H1 (cell line): Measurements from ENCODE around the gene PREX1. TPM values are rescaled to one million over a fixed set of nuclear protein-coding genes. Genes with fewer than 3 reads are reported as not detected.

Source experiments
- CTCF ChIA-PET: fragments of 300-600 bp; sonication (Branson Sonifier 250); formaldehyde crosslinking; loops from one replicate; lab custom pipeline; 2021; ENCODE audit not compliant: partially characterized antibody; lab: Charles Lee
- POLR2A ChIA-PET: fragments of 300-600 bp; sonication (Branson Sonifier 250); formaldehyde crosslinking; loops from one replicate; lab custom pipeline; 2021; ENCODE audit warnings: inconsistent platforms; ENCODE audit not compliant: partially characterized antibody; lab: Charles Lee
- DNase-seq, 2 experiments: peaks; one replicate each; pipeline versions ENCODE4 v3.0.0 to v3.0.0-alpha.2; 2010 to 2022; ENCODE audit warnings: low spot score in 2 of 2, low read depth in 1 of 2, mixed read lengths in 1 of 2
- FAIRE-seq: peaks from 2 replicates; lab custom pipeline; 2011; peaks lifted over from hg19 to GRCh38; lab: Jason Lieb, UNC
- H2AFZ ChIP-seq: 2 replicates; pipeline ENCODE4 v1.8.1; 2012; ENCODE audit warnings: low read length, inconsistent platforms
- H2AK5ac ChIP-seq: 2 replicates; pipeline ENCODE4 v1.6.1; 2013; ENCODE audit warnings: low read depth, low read length
- H2BK120ac ChIP-seq: replicated peaks from 2 replicates; pipeline ENCODE3; 2013; ENCODE audit warnings: low read depth, low read length, inconsistent platforms
- H2BK12ac ChIP-seq: 2 replicates; pipeline ENCODE4 v1.6.1; 2013; ENCODE audit warnings: low read depth, low read length
- H2BK15ac ChIP-seq: 2 replicates; pipeline ENCODE4 v1.6.1; 2013; ENCODE audit warnings: low read length
- H2BK20ac ChIP-seq: 2 replicates; pipeline ENCODE4 v1.6.1; 2013; ENCODE audit warnings: low read length
- H2BK5ac ChIP-seq: 2 replicates; pipeline ENCODE4 v1.6.1; 2013; ENCODE audit warnings: low read depth, low read length
- H3K14ac ChIP-seq: 2 replicates; pipeline ENCODE4 v1.6.1; 2013; ENCODE audit warnings: inconsistent platforms; ENCODE audit not compliant: insufficient read length
- H3K18ac ChIP-seq: 2 replicates; pipeline ENCODE4 v1.6.1; 2013; ENCODE audit warnings: low read length; ENCODE audit errors: extremely low read depth
- H3K23ac ChIP-seq: 2 replicates; pipeline ENCODE4 v1.6.1; 2013; ENCODE audit warnings: inconsistent platforms; ENCODE audit not compliant: insufficient read length
- H3K23me2 ChIP-seq: 2 replicates; pipeline ENCODE4 v1.6.1; 2013; ENCODE audit warnings: low read depth, low read length
- H3K27ac ChIP-seq: 2 replicates; pipeline ENCODE4 v1.6.1; 2011; ENCODE audit warnings: low read depth, low read length, inconsistent platforms
- H3K27me3 ChIP-seq, 4 experiments: replicated peaks in 1 of 4; 1 replicate in 1 of 4; 2 replicates in 3 of 4; pipeline versions ENCODE4 v1.6.1 to v1.8.1; 2011 to 2013; ENCODE audit warnings: low read length in 3 of 4, mild to moderate bottlenecking in 3 of 4, inconsistent platforms in 2 of 4, mixed read lengths in 2 of 4, moderate library complexity in 1 of 4; ENCODE audit not compliant: control insufficient read depth in 3 of 4, insufficient read depth in 3 of 4; ENCODE audit errors: extremely low read depth in 1 of 4
- H3K36me3 ChIP-seq, 4 experiments: 2 replicates each; pipeline versions ENCODE4 v1.6.1 to v1.8.1; 2011 to 2013; ENCODE audit warnings: mild to moderate bottlenecking in 4 of 4, low read length in 3 of 4, moderate library complexity in 2 of 4, control low read depth in 1 of 4, inconsistent platforms in 1 of 4; ENCODE audit not compliant: insufficient read depth in 4 of 4, control insufficient read depth in 2 of 4
- H3K4ac ChIP-seq: replicated peaks from 2 replicates; pipeline ENCODE3; 2013; ENCODE audit warnings: low read length, low read depth, mixed read lengths, inconsistent platforms; ENCODE audit not compliant: insufficient read length
- H3K4me1 ChIP-seq, 4 experiments: replicated peaks in 1 of 4; 1 replicate in 1 of 4; 2 replicates in 3 of 4; pipeline versions ENCODE4 v1.6.1 to v1.8.1; 2011 to 2013; ENCODE audit warnings: low read length in 3 of 4, inconsistent platforms in 2 of 4, mixed read lengths in 1 of 4; ENCODE audit not compliant: insufficient read depth in 4 of 4, control insufficient read depth in 3 of 4
- H3K4me2 ChIP-seq, 2 experiments: 2 replicates each; pipeline versions ENCODE4 v1.6.1 to v1.8.1; 2011 to 2013; ENCODE audit warnings: low read depth in 2 of 2, low read length in 2 of 2, control low read depth in 1 of 2, inconsistent platforms in 1 of 2, mild to moderate bottlenecking in 1 of 2; ENCODE audit not compliant: insufficient read depth in 1 of 2
- H3K4me3 ChIP-seq, 4 experiments: fragments of 200-600, 300-600 bp in 1 of 4; sonication (generic), shearing (Covaris generic), sonication (Bioruptor Twin) in 1 of 4; 2 replicates each; pipeline versions ENCODE4 v1.5.1 to v1.8.1; 2011 to 2016; ENCODE audit warnings: low read length in 4 of 4, low read depth in 3 of 4, control low read depth in 2 of 4, inconsistent platforms in 2 of 4, mild to moderate bottlenecking in 2 of 4, mixed read lengths in 1 of 4, moderate library complexity in 1 of 4; ENCODE audit not compliant: insufficient read depth in 2 of 4; ENCODE audit errors: extremely low read depth in 1 of 4
- H3K56ac ChIP-seq: replicated peaks from 2 replicates; pipeline ENCODE3; 2013; ENCODE audit warnings: low read depth, mild to moderate bottlenecking, mixed read lengths, low read length, inconsistent platforms; ENCODE audit not compliant: insufficient read length
- H3K79me1 ChIP-seq: 2 replicates; pipeline ENCODE4 v1.6.1; 2013; ENCODE audit warnings: low read depth, low read length, control low read depth
- H3K79me2 ChIP-seq, 2 experiments: 2 replicates each; pipeline versions ENCODE4 v1.6.1 to v1.8.1; 2012 to 2013; ENCODE audit warnings: low read length in 2 of 2, mild to moderate bottlenecking in 2 of 2, inconsistent platforms in 1 of 2; ENCODE audit not compliant: insufficient read depth in 2 of 2, control insufficient read depth in 1 of 2
- H3K9ac ChIP-seq, 4 experiments: replicated peaks in 1 of 4; 1 replicate in 1 of 4; 2 replicates in 3 of 4; pipeline versions ENCODE4 v1.6.1 to v1.8.1; 2011 to 2013; ENCODE audit warnings: low read depth in 3 of 4, low read length in 3 of 4, control low read depth in 2 of 4, mild to moderate bottlenecking in 2 of 4, moderate library complexity in 2 of 4, inconsistent platforms in 1 of 4; ENCODE audit errors: extremely low read depth in 1 of 4
- H3K9me3 ChIP-seq, 2 experiments: 2 replicates each; pipeline versions ENCODE4 v1.6.1 to v1.8.1; 2012 to 2013; ENCODE audit warnings: mild to moderate bottlenecking in 2 of 2, moderate library complexity in 2 of 2, control low read depth in 1 of 2, inconsistent platforms in 1 of 2, low read depth in 1 of 2, low read length in 1 of 2, mixed read lengths in 1 of 2; ENCODE audit not compliant: insufficient read depth in 2 of 2
- H4K20me1 ChIP-seq, 2 experiments: replicated peaks in 1 of 2; 2 replicates each; pipeline versions ENCODE3 to v1.8.1; 2011 to 2013; ENCODE audit warnings: inconsistent platforms in 2 of 2, low read length in 2 of 2, mild to moderate bottlenecking in 1 of 2; ENCODE audit not compliant: insufficient read depth in 2 of 2, control insufficient read depth in 1 of 2
- H4K5ac ChIP-seq: 2 replicates; pipeline ENCODE4 v1.6.1; 2013; ENCODE audit warnings: low read length, low read depth, mixed read lengths, inconsistent platforms; ENCODE audit not compliant: insufficient read length
- H4K8ac ChIP-seq: 2 replicates; pipeline ENCODE4 v1.8.0; 2013; ENCODE audit warnings: mild to moderate bottlenecking, moderate library complexity, low read length, inconsistent platforms; ENCODE audit not compliant: insufficient read depth; ENCODE audit errors: extremely low read depth
- H4K91ac ChIP-seq: replicated peaks from 2 replicates; pipeline ENCODE3; 2013; ENCODE audit warnings: low read length, mixed read lengths, inconsistent platforms; ENCODE audit not compliant: insufficient read length
- BACH1 ChIP-seq: IDR thresholded peaks from 2 replicates; pipeline ENCODE4 v1.6.1; 2012; ENCODE audit warnings: low read length, improper control_type of control experiment
- CREB1 ChIP-seq: IDR thresholded peaks from 2 replicates; pipeline ENCODE4 v1.6.1; 2012; ENCODE audit warnings: inconsistent platforms
- CTBP2 ChIP-seq: IDR thresholded peaks from 2 replicates; pipeline ENCODE4 v1.7.0; 2011; ENCODE audit warnings: borderline replicate concordance, mild to moderate bottlenecking, moderate library complexity, mixed read lengths, low read length; ENCODE audit not compliant: insufficient read depth, insufficient read length
- EGR1 ChIP-seq: IDR thresholded peaks from 2 replicates; pipeline ENCODE4 v1.6.1; 2011; ENCODE audit warnings: low read depth, low read length, borderline replicate concordance
- HDAC6 ChIP-seq: IDR thresholded peaks from one replicate; pipeline ENCODE4 v1.7.1; 2012; ENCODE audit warnings: low read depth, mild to moderate bottlenecking, inconsistent platforms, low read length, moderate library complexity
- KDM5A ChIP-seq: fragments of 200-600 bp; IDR thresholded peaks from 2 replicates; pipeline ENCODE4 v1.7.1; 2012; ENCODE audit warnings: mild to moderate bottlenecking, low read length, inconsistent platforms, mixed read lengths
- NANOG ChIP-seq: IDR thresholded peaks from 2 replicates; pipeline ENCODE4 v1.6.1; 2011; ENCODE audit warnings: low read length, low read depth, mild to moderate bottlenecking, inconsistent platforms; ENCODE audit not compliant: insufficient read depth, poor library complexity, severe bottlenecking
- PHF8 ChIP-seq: fragments of 200-600 bp; sonication (generic); conservative IDR thresholded peaks from 2 replicates; pipeline ENCODE4 v1.7.1; 2012; ENCODE audit warnings: low read depth, mild to moderate bottlenecking, inconsistent platforms, low read length, moderate library complexity
- POLR2AphosphoS5 ChIP-seq: IDR thresholded peaks from 2 replicates; pipeline ENCODE4 v1.6.1; 2011; ENCODE audit warnings: low read depth, low read length
- RFX5 ChIP-seq: IDR thresholded peaks from 2 replicates; pipeline ENCODE4 v1.6.1; 2011; ENCODE audit warnings: low read depth, low read length, improper control_type of control experiment, borderline replicate concordance
- TAF1 ChIP-seq: IDR thresholded peaks from 2 replicates; pipeline ENCODE4 v1.6.1; 2011; ENCODE audit warnings: mild to moderate bottlenecking, low read depth, low read length
- TBP ChIP-seq: IDR thresholded peaks from 2 replicates; pipeline ENCODE4 v1.6.1; 2011; ENCODE audit warnings: low read depth, low read length, improper control_type of control experiment
- YY1 ChIP-seq: IDR thresholded peaks from 2 replicates; pipeline ENCODE4 v1.6.1; 2011; ENCODE audit warnings: low read depth, mild to moderate bottlenecking, low read length
- ZNF274 ChIP-seq: IDR thresholded peaks from 2 replicates; pipeline ENCODE4 v1.7.0; 2012; ENCODE audit warnings: low read length, borderline replicate concordance; ENCODE audit errors: extremely low read depth
- WGBS, 2 experiments: shearing (Covaris generic) in 1 of 2; methylation state at CpG; one replicate each; pipeline versions ENCODE4 v1.1.6 to v1.1.7; 2013 to 2015; ENCODE audit warnings: low lambda C conversion rate in 2 of 2, mixed read lengths in 2 of 2, inconsistent platforms in 1 of 2, low coverage in 1 of 2, missing lambda C conversion rate in 1 of 2; ENCODE audit not compliant: insufficient replicate concordance in 2 of 2, insufficient coverage in 1 of 2, insufficient read length in 1 of 2; ENCODE audit errors: extremely low coverage in 1 of 2, missing lambda C conversion rate in 1 of 2; 5-methylcytosine and 5-hydroxymethylcytosine counted together
- polyA plus RNA-seq, 7 experiments: library from polyadenylated mRNA; depleted of rRNA in 3 of 7; stranded (reverse) in 5 of 7; unstranded in 2 of 7; fragments of >200 nt in 5 of 7; fragments of 200-250 nt in 2 of 7; gene quantifications; 1 replicate in 5 of 7; 2 replicates in 1 of 7; 4 replicates in 1 of 7; pipeline versions ENCODE4 v1.2.1 to v1.2.3, GENCODE V29; 2011 to 2013; ENCODE audit warnings: missing spikeins in 2 of 7, mixed read lengths in 2 of 7
- total RNA-seq: library from RNA; stranded (reverse); fragmentation: NEBNext Ultra II Directional; extraction: Animal tissue kit (Norgen Biotek cat#: 25700); gene quantifications from 2 replicates; pipeline ENCODE4 v1.2.1, GENCODE V29; 2021

Gene PREX1
- total and polyA plus RNA-seq, 2 of the 8 experiments (the other 6 are each of a cell fraction or from before 2014, with no cell fraction given): 10.7 to 12.8 TPM

GRCh38 chr20:48609491-48609978 is 218.3 kb downstream of the PREX1 start:
- H3K18ac ChIP-seq: no peak overlapping the region
- 73% methylated on average over 5 of the region's 5 CpGs; no CpG with 5 or more reads in 1 of the 2 experiments for WGBS, 2 experiments
- no peak overlapping the region for H3K4ac ChIP-seq
- no peak overlapping the region for H2AFZ ChIP-seq
- no peak overlapping the region for H2BK5ac ChIP-seq
- no peaks in the 10 kb centered on the region for H3K79me2 ChIP-seq
- no peaks in the 10 kb centered on the region for H3K36me3 ChIP-seq
- H2BK20ac ChIP-seq: no peak overlapping the region
- no peaks in the 10 kb centered on the region for H3K9me3 ChIP-seq
- DNase-seq: no peak
- no peak overlapping the region for H3K23ac ChIP-seq
- no peaks in the 10 kb centered on the region for H3K23me2 ChIP-seq
- no peak overlapping the region for H3K9ac ChIP-seq
- H3K56ac ChIP-seq: no peak overlapping the region
- H2AK5ac ChIP-seq: no peak overlapping the region
- no peak overlapping the region for H3K14ac ChIP-seq
- no peak overlapping the region for H3K4me3 ChIP-seq
- no peak overlapping the region for H2BK15ac ChIP-seq
- no peaks in the 10 kb centered on the region for H4K20me1 ChIP-seq
- H4K91ac ChIP-seq: no peak overlapping the region
- no peak overlapping the region for H3K4me2 ChIP-seq
- ChIA-PET POLR2A (no interaction called here), CTCF (interaction anchor here (0.5 to 1.3 kb wide), 5 partner anchors 11 to 1560 kb away, joined by 3 to 7 read pairs (median 4); no protein-coding TSS in a partner anchor)
- H3K27ac ChIP-seq: no peak overlapping the region
- peaks cover 0 to 3% (median 0%) of the 10 kb centered on the region in 4 experiments; a peak in 1 of 7 replicates for H3K4me1 ChIP-seq
- H3K27me3 ChIP-seq: no peaks in the 10 kb centered on the region
- no peak for FAIRE-seq
- H4K8ac ChIP-seq: no peak overlapping the region
- no peaks in the 10 kb centered on the region for H3K79me1 ChIP-seq
- no peak overlapping the region for H2BK12ac ChIP-seq
- H4K5ac ChIP-seq: no peak overlapping the region
- no peak overlapping the region for H2BK120ac ChIP-seq
- TF ChIP-seq KDM5A (no peak), YY1 (no peak), ZNF274 (no peak), TBP (no peak), EGR1 (no peak), POLR2AphosphoS5 (no peak), TAF1 (no peak), CTBP2 (no peak), NANOG (no peak), CREB1 (no peak), PHF8 (no peak), BACH1 (no peak), HDAC6 (no peak), RFX5 (no peak)
